Renal cortex interstitium (tissue), 11 donors: Measurements from ENCODE around the gene TMEM135. TPM values are rescaled to one million over a fixed set of nuclear protein-coding genes. Genes with fewer than 3 reads are reported as not detected.
A peak's percentile ranks its signal among the peaks of the same experiment; 100 is the strongest.
"Not testable (repeated sequence)": the region's sequence is repeated elsewhere in the genome, so short reads cannot be mapped to it uniquely, and the experiment has no call there.

Experiments used
- DNase-seq, 11 donors: peaks; one replicate each; pipeline ENCODE4 v3.0.0-alpha.2; 2013; ENCODE audit warnings: low read depth in 9 of 11, low spot score in 4 of 11; ENCODE audit errors: extremely low read depth in 1 of 11
- polyA plus RNA-seq, 3 donors: library from polyadenylated mRNA; unstranded; fragments of 120-200 nt; gene quantifications; one replicate each; pipeline ENCODE4 v1.2.1, GENCODE V29; 2013; ENCODE audit not compliant: insufficient read length in 3 of 3

Gene TMEM135
- polyA plus RNA-seq, 3 donors = 33.4 to 43.3 (median 37.9) TPM

DNA sequence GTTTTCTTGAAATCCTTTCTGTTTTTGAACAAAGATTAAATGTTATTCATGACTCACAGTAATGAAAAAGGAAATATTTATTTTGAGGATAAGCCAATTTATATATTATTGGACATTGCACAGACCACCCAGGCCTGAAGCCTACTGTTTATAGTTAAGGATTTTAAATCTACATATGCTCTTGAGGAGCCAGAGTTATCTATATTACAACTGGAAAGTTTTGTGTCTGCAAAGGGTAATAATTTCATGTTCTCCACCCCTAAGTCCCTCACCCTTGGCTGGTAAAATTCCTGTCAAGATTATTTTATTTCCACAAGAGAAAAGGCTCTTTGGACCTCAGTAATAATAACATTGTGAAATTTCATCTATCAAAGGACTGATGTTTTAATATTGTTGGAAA is 228.2 kb downstream of the TMEM135 start:
- DNase-seq = peak in 2 of 11 donors; percentile 20 to 28

DNA sequence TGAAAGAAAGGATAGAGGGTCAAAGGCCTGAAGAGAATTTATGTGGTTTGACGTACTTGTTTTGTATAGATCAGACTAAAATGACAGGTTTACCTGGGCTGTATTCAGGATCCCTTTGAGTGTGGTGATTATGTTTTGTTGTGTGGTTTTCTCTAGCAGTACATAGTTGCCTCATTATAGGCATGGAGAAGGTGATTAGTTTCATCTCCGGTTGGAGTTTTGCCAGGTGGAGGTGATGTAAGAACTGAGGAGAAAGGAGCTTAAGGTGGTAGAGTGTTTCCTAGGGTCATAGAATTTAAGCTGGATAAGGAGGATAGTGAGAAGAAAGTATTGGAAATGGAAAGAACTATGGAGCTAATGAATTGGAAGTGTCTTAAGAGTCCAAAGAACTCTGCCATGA is 229.0 kb downstream of the TMEM135 start:
- no peak for DNase-seq

DNA sequence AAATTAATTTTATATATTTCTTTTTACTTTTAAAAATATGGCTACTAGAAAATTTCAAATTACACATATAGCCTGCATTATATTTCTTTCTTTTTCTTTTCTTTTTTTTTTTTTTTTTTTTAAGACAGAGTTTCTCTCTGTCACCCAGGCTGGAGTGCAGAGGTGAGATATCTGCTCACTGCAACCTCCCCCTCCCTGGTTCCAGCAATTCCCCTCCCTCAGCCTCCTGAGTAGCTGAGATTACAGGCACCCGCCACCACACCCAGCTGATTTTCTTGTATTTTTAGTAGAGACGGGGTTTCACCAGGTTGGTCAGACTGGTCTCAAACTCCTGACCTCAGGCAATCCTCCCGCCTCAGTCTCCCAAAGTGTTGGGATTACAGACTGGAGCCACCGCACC is 234.2 kb downstream of the TMEM135 start:
- not testable (repeated sequence) for DNase-seq

DNA sequence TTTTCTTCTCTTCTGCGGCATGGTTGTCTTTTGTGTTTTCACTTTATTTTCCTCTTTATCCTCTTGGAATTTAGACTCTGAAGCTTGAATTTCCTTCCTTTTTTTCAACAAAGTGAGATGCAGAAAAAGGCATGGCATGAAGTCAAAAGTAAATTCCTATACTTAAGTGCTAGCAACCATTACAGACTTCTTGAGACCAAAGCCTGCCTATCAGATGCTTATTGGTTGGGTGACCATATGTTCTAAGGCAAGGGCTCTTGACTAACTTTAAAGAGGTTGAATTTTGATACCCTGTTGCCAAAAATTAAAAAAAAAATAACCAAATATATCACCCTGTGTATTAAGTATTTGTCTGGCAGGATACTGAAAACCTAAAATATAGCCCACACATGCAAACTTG is 237.4 kb downstream of the TMEM135 start:
- no peak for DNase-seq

DNA sequence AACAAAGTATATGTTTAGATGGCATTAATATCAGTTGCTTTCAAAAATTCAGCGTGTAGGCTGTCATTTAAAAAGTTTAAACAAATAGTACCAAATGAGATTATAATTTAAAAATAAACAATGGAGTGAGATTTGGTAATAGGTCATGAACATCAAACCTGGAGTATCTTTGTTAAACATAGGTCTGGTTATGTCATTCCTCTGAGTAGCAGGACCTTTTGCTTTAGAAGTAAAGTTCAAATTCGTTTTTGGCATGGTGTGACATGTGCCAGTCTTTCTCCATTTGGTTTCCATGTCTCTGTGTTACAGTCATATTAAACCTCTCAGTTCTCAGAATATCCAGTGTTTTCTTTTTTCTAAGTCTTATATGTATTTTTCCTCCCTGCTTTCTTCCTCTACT is 242.4 kb downstream of the TMEM135 start:
- no peak for DNase-seq

DNA sequence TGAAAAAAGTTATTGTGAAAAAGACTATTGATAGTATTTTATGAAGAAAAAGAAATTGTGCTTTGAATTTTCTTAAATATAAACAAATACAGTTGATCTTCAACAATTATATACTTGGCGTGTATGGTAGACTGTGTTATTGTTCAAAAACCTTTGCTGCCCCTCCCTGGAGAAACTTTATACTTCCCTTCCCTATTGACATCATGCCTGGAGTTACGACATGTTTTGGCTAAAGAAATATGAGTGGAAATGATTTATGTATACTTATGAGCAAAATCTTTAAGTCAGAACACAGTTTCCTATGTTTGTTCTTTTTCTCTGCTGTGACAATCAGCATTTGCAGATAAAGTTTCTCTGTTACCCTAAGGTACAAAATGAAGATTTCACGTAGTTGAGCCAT is 243.8 kb downstream of the TMEM135 start:
- no peak for DNase-seq

DNA sequence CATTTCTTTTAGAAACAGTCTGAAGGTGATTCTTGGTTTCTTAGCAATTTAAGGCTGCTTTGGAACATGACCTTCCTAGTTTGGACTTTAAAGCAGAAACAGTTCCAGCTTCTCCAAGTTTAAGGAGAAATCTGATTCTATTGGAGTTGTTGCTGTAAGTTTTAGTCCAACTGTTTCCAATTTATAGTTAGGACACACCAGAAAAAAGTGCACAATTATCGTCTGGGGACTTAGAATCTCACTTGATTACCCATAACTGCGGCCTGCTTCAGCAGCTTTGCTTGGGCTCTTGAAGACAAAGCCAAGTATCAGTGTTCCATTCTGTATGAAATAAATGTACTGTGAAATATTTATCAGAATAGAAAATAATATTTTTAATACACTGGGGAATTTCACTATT is 246.6 kb downstream of the TMEM135 start:
- no peak for DNase-seq

DNA sequence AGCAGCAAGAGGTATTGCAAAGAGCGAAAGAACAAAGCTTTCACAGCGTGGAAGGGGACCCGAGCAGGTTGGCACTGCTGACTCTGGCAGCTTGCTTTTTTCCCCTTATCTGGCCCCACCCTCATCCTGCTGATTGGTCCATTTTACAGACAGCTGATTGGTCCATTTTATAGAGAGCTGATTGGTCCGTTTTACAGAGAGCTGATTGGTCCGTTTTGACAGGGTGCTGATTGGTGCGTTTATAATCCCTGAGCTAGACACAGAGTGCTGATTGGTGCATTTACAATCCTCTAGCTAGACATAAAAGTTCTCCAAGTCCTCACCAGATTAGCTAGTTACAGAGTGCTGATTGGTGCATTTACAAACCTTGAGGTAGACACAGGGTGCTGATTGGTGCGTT is 247.9 kb downstream of the TMEM135 start:
- DNase-seq = not testable (repeated sequence)

DNA sequence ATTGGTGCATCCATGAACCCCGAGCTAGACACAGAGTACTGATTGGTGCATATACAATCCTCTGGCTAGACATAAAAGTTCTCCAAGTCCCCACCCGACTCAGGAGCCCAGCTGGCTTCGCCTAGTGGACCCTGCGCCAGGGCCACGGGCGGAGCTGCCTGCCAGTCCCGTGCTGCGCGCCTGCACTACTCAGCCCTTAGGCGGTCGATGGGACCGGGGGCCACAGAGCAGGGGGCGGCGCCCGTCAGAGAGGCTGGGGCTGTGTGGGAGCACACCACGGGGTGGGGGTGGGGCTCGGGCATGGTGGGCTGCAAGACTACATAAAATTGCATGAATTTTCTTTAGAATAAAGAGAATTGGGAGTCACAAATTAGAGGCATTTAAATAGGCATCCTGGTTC is 248.6 kb downstream of the TMEM135 start:
- no peak for DNase-seq

DNA sequence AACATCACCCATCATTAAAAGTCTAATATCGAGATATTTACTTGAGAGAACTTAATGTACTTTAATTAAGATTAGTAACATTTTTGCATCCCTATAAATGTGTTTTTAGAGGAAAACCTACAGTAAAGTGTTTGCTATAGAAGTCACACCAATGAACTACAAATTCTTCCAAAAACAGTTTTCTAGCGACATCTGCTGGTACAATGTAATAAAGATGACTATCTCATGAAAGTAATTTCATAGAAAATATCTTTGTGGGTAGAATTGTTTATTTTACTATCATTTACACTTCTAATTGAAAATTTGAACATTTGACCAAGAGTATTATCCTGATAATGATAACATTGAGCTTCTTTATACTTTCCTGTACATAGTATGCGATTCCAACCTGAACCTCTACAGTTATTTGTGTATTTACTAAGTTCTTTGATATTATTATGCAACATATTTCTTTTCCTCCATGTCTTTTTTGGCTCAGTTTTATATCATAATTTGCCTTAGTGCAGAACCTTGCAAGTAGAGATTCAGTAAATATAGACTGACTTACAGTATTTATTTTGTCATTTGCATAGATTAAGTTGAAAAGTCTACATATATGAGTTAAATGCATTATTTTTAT is 252.7 kb downstream of the TMEM135 start:
- DNase-seq = peak in 8 of 11 donors; percentile 43 to 79 (median 62)

DNA sequence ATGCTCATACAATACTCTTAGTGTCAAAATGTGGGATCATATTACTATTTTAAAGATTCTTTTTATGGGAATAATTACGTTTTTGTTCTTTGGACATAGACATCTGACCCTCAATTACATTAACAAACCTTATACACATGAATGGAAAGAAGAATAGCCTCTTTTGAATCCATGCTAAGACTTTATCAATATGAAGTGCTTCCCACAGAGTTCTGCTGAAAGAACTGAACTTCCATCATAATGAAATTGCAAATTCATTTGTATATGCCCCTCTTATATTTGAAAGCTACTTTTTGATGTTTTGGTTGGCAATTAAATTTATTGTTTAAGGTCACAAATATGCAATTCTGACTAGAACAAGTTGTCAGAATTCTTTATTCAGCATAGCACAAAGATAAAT is 254.9 kb downstream of the TMEM135 start:
- DNase-seq = no peak

DNA sequence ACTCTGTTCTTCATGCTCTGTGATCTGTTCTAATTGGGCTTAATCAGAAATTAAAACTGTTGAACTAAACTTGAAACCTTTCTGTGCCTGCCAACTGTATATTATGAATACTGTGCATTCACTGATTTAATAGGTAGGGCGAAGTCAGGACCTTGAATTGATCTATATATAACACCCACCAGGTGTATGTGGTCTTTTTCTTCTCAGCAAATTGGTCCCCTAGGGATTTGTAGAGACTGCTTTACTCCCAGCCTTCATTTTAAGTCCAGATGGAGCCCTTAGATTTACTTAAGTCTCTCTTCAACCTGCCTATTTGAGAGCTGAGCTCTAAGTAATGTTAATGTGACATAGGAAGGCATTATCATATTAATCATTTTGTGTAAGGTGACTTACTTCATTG is 257.5 kb downstream of the TMEM135 start:
- no peak for DNase-seq

DNA sequence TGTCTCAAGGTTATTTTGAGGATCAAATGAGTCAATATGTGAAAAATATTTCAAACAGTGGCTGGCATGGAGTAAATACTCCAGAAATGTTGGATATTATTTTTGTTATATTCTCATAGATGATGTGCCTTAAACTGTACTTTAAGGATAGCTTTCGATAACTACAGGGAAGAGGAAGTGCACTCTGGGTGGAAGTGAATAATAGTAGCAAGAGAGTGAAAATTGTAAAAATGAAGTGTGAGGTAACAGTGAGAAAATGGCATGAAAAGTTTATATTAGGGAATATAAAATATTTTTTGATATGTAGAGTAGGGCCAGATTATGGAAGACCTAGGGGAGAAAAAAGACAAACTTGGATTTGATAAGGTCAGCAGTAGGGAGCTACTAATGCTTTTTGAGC is 258.9 kb downstream of the TMEM135 start:
- DNase-seq = no peak

DNA sequence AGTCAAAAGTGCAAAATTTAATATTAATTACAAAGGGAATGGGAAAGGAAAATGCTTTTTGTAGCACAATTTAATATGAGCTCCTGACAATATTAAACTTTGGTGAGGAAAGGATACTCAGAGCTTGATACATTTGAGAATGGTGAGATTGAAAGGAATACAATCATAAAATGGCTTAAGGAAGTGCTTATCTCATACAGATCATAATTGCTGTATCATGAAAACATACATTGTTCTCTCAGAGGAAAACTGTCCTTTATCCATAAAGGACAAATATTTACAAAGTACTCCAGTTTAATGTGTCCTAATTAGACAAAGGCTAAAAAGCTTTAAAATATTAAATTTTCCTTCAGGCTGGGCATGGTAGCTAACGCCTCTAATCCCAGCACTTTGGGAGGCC is 260.4 kb downstream of the TMEM135 start:
- no peak for DNase-seq

DNA sequence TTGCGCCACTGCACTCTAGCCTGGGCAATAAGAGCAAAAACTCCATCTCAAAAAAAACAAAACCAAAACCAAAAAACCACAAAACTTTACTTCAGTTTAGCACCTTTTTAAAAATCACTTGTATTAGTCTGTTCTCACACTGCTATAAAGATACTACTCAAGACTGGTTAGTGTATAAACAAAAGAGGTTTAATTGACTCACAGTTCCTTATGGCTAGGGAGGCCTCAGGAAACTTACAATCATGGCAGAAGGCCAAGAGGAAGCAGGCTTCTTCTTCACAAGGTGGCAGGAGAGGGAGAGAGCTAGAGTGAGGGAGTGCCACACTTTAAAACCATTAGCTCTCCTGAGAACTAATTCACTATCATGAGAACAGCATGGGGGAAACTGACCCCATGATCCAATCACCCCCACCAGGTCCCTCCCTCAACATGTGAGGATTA is 261.3 kb downstream of the TMEM135 start:
- no peak for DNase-seq

DNA sequence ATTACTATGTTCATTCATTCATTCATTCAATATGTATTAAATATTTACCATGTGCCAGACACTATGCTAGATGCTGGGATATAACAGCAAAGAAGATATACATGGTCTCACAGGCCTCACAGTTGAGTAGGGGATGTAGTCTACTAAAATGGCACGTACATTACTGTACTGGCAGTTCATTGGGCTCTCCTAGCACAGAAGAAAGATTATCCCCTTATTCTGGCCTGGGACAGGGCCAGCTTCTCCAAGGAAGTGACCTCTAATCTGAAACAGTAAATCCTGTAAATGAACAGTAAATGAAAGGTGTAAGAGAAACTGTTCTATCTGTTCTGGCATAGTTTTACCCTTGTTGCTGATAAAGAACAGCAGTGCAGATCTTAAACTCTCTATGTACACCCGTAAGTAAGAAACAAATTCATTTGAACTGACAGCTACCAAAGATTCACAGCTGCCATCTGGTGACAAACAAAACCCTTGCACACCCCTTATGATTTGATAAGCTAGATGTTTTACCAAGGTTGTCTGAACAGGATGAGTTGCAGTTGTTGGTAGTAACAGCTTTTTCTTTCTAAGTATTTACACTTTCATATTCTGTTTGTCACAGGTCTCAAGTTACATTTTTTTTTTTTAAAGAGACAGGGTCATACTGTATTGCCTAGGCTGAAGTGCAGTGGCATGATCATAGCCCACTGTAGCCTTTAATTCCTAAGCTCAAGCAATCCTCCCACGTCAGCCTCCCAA is 263.1 kb downstream of the TMEM135 start:
- no peak for DNase-seq

DNA sequence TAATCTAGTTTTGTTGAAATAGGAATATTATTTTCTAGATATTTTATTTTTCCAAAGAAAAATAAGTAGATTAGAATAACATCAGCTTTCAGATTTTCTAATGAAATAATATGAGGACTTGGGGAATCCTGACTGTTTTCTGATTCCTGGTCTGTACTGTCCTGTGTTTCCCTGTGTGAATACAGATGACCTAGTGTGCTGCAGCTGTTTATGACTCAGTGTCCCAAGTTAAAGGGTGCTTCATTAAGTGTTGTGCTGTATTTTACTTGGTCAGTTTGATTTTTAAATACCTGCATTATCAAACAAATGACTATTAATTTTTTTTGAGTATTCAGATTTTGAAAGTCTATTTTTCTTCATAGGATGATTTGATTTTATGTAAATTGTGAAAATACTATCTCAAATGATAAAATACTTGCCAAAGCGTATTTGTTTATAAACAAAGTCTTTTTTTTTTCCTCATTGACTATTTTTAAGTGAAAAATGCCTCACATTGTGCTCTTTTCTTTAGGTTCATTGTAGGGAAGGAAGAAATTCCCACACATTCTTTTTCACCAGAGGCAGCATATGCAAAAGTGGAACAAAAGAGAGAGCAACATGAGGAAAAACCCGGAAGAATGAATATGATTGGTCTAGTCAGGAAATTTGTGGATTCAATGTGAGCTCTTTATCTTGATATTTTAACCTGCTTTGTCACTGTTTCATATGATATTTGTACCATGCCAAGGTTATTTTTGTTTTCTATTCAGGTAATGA is 264.2 kb downstream of the TMEM135 start:
- DNase-seq = no peak

DNA sequence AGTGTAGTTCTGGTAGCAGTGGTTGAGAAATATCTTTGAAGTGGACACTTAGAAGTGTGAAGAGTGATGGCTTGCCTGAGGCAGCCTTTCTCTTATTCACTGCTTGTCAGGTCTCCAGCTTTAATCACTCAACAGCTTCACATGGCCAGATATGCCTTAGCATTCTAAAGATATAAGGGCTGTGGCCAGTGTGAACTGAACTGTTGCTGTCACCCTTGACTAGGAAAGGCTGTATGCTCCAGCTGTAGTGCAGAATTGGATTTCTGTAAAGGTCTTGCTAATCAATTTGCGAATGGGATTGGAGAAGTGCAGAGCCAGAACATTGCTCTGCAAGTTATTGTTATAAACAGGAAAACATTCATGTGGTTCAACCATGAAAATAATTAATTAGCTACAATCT is 266.7 kb downstream of the TMEM135 start:
- peak in 9 of 11 donors; percentile 52 to 79 (median 64) for DNase-seq

DNA sequence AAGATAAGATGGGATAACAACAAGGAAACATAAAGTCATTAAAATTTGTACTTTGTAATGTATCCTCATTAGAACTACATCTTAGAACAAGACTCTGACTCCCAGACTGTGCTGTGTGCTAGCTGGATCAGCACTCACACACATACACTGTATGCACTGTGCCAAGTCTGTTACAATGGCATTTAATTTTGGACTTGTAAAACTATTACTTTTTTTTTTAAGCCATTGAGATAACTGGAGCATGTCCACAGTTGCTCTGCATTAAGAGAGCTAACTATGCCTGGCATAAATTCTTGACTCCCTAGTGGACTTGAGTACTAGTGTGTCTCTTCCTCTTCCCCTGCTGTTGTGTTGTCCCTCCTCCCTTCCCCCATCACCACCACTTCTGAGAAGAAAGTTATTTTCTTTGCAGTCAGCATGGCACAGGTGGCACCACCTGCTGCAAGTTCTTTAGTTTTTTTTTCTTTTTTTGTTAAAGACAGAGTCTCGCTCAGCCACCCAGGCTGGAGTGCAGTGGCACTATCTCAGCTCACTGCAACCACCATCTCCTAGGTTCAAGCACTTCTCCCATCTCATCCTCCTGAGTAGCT is 268.6 kb downstream of the TMEM135 start:
- no peak for DNase-seq

DNA sequence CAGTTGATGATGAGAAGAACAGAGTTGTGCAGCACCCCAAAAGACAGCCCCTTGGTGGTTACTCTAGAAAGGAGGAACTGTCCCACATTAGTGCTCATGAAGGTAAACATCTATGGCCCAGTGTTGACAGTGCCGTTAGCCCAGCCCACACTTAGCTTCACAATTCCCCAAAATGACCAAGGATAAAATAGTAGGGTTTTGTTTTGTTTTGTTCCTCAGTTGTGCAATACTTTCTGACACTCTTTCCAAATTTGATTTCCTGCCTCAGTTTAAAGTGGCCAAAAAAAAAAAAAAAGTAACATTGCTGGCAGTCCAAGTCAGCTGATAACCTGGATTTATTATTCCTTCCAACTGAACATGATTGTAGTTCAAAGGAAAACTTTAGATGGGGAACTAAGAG is 269.4 kb downstream of the TMEM135 start:
- no peak for DNase-seq
